Lung (tissue), 12 donors: ENCODE measurements around the gene RNF167. TPM values are rescaled to one million over a fixed set of nuclear protein-coding genes. Genes with fewer than 3 reads are reported as not detected.

Experiments
- ATAC-seq: fragments of 200-7000 bp; cut with Tn5 transposase; one replicate; pipeline ENCODE4 v1.9.1; 2020; ENCODE audit warnings: moderate number of reproducible peaks; ENCODE audit not compliant: insufficient read depth, low FRiP score
- DNase-seq, 3 donors: peaks; one replicate each; pipeline ENCODE4 v3.0.0-alpha.2; 2013 to 2017
- H3K27ac ChIP-seq, 2 donors: one replicate each; pipeline ENCODE4 v1.5.1; 2013; ENCODE audit warnings: mild to moderate bottlenecking in 2 of 2, moderate library complexity in 2 of 2, control low read depth in 1 of 2, inconsistent platforms in 1 of 2, low read depth in 1 of 2, low read length in 1 of 2
- H3K27me3 ChIP-seq, 3 donors: one replicate each; pipeline ENCODE4 v1.5.1; 2013; ENCODE audit warnings: low read length in 2 of 3; ENCODE audit not compliant: control insufficient read depth in 3 of 3, insufficient read depth in 3 of 3
- H3K36me3 ChIP-seq, 4 donors: one replicate each; pipeline ENCODE4 v1.5.1; 2013; ENCODE audit warnings: low read length in 4 of 4, mild to moderate bottlenecking in 1 of 4, moderate library complexity in 1 of 4; ENCODE audit not compliant: control insufficient read depth in 4 of 4, insufficient read depth in 4 of 4
- H3K4me1 ChIP-seq, 5 donors: one replicate each; pipeline ENCODE4 v1.5.1; 2013; ENCODE audit warnings: low read length in 5 of 5, mild to moderate bottlenecking in 2 of 5, moderate library complexity in 1 of 5; ENCODE audit not compliant: control insufficient read depth in 5 of 5, insufficient read depth in 5 of 5
- H3K4me3 ChIP-seq: one replicate; pipeline ENCODE4 v1.5.1; 2013; ENCODE audit warnings: mild to moderate bottlenecking, control low read depth, moderate library complexity
- H3K9ac ChIP-seq, 2 donors: one replicate each; pipeline ENCODE4 v1.5.1; 2013; ENCODE audit warnings: low read length in 2 of 2, control low read depth in 1 of 2; ENCODE audit not compliant: insufficient read depth in 1 of 2
- H3K9me3 ChIP-seq, 4 donors: one replicate each; pipeline ENCODE4 v1.5.1; 2013; ENCODE audit warnings: low read length in 3 of 4, mild to moderate bottlenecking in 1 of 4, moderate library complexity in 1 of 4; ENCODE audit not compliant: control insufficient read depth in 4 of 4, insufficient read depth in 3 of 4
- CTCF ChIP-seq: IDR thresholded peaks from 2 replicates; pipeline ENCODE4 v1.5.1; 2012; ENCODE audit warnings: mild to moderate bottlenecking; ENCODE audit errors: control extremely low read depth, extremely low read depth
- WGBS, 2 donors: extraction: QIAGEN DNeasy Blood & Tissue Kit; methylation state at CpG; one replicate each; pipeline ENCODE4 v1.1.7; 2013; 5-methylcytosine and 5-hydroxymethylcytosine counted together
- polyA plus RNA-seq, 2 donors: library from polyadenylated mRNA; stranded (reverse); fragments of 200-250 nt; gene quantifications; one replicate each; pipeline ENCODE4 v1.2.1, GENCODE V29; 2013
- total RNA-seq, 2 donors: library from RNA; depleted of rRNA in 1 of 2; stranded (reverse); fragments of >200 nt in 1 of 2; gene quantifications; one replicate each; pipeline ENCODE4 v1.2.1, GENCODE V29; 2014 to 2021
- donor health status: control.
- donor health status: control.
- donor health status: Bipolar disorder and iron deficiency.
- donor health status: healthy.
- donor health status: DM: yes; HTN: yes; CAD: no.

The RNF167 gene
- total and polyA plus RNA-seq, 4 donors: 30.8 to 142 (median 97.0) TPM

- Histone ChIP-seq H3K36me3 (no peaks in the 10 kb centered on the region), H3K27me3 (no peaks in the 10 kb centered on the region), H3K27ac (no peak overlapping the region), H3K9me3 (no peaks in the 10 kb centered on the region), H3K4me1 (peaks cover 0 to under 1% (median under 1%) of the 10 kb centered on the region in 5 donors), H3K9ac (no peak overlapping the region), H3K4me3 (no peak overlapping the region)
- ATAC-seq (no peak), DNase-seq (no peak)
- TF ChIP-seq CTCF: no peak
- WGBS, 2 donors: 97 to 98% methylated on average over 18 of the region's 18 CpGs
Observed at GRCh38 chr17:4928881-4929280, 11.2 kb upstream of the RNF167 start.

GRCh38 chr17:4931963-4932362 is 8.1 kb upstream of the RNF167 start, which contains the start of gene GP1BA:
Gene GP1BA (plus strand): TSS chr17:4932277. CDS start chr17:4932605, 328 bp downstream.
- no peak for TF ChIP-seq CTCF
- H3K27ac ChIP-seq: no peak within 1 kb of the TSS
- no peak for ATAC-seq
- H3K4me3 ChIP-seq: no peak within 1 kb of the TSS
- no peak within 1 kb of the TSS for H3K9ac ChIP-seq
- H3K4me1 ChIP-seq: peaks cover 0 to 7% (median 4%) of the 10 kb centered on the region in 5 donors
- 64 to 71% methylated on average over 14 of the region's 14 CpGs for WGBS, 2 donors
- H3K36me3 ChIP-seq: no peaks in the 10 kb centered on the region
- H3K9me3 ChIP-seq: no peaks in the 10 kb centered on the region
- DNase-seq: no peak
- no peaks in the 10 kb centered on the region for H3K27me3 ChIP-seq

GRCh38 chr17:4932756-4933155 is 7.3 kb upstream of the RNF167 start:
- 90 to 94% methylated on average over 12 of the region's 12 CpGs for WGBS, 2 donors
- no peak overlapping the region for H3K4me3 ChIP-seq
- TF ChIP-seq CTCF: no peak
- H3K9ac ChIP-seq: no peak overlapping the region
- H3K9me3 ChIP-seq: no peaks in the 10 kb centered on the region
- DNase-seq (no peak), ATAC-seq (no peak)
- no peaks in the 10 kb centered on the region for H3K27me3 ChIP-seq
- peaks cover 0 to 7% (median 4%) of the 10 kb centered on the region in 5 donors for H3K4me1 ChIP-seq
- H3K36me3 ChIP-seq: peaks cover 0 to 8% (median 5%) of the 10 kb centered on the region in 4 donors
- H3K27ac ChIP-seq: no peak overlapping the region

GRCh38 chr17:4933646-4934045 is 6.4 kb upstream of the RNF167 start:
- Histone ChIP-seq H3K27me3 (no peaks in the 10 kb centered on the region), H3K36me3 (peaks cover 0 to 13% (median 10%) of the 10 kb centered on the region in 4 donors), H3K27ac (no peak overlapping the region), H3K4me3 (no peak overlapping the region), H3K9ac (no peak overlapping the region), H3K4me1 (peaks cover 2 to 13% (median 4%) of the 10 kb centered on the region in 5 donors), H3K9me3 (no peaks in the 10 kb centered on the region)
- 76 to 80% methylated on average over 16 of the region's 16 CpGs for WGBS, 2 donors
- TF ChIP-seq CTCF: no peak
- DNase-seq (no peak), ATAC-seq (no peak)
